Mesendoderm (in vitro differentiated cells): Measurements from ENCODE around the gene SLAMF8.
A peak's percentile ranks its signal among the peaks of the same experiment; 100 is the strongest.

Experiments used
- DNase-seq: peaks from one replicate; pipeline ENCODE4 v3.0.0; 2013
- H2AK5ac ChIP-seq: 2 replicates; pipeline ENCODE4 v1.6.1; 2013; ENCODE audit warnings: low read length, inconsistent platforms
- H2BK120ac ChIP-seq: 2 replicates; pipeline ENCODE4 v1.6.1; 2013; ENCODE audit warnings: low read depth, mild to moderate bottlenecking, low read length, moderate library complexity, mixed read lengths
- H2BK15ac ChIP-seq: replicated peaks from 2 replicates; pipeline ENCODE4 v1.6.1; 2013; ENCODE audit warnings: low read depth, mild to moderate bottlenecking, moderate library complexity
- H2BK5ac ChIP-seq: 2 replicates; pipeline ENCODE4 v1.6.1; 2013; ENCODE audit warnings: low read length, inconsistent platforms
- H3K18ac ChIP-seq: 2 replicates; pipeline ENCODE4 v1.6.1; 2013; ENCODE audit warnings: mild to moderate bottlenecking, low read length, mixed read lengths
- H3K23ac ChIP-seq: one replicate; pipeline ENCODE4 v1.6.1; 2013; ENCODE audit warnings: low read length
- H3K27ac ChIP-seq: 2 replicates; pipeline ENCODE4 v1.5.1; 2013; ENCODE audit warnings: low read depth, mild to moderate bottlenecking, inconsistent platforms, low read length, moderate library complexity
- H3K27me3 ChIP-seq: 2 replicates; pipeline ENCODE4 v1.6.1; 2013; ENCODE audit warnings: low read length, control low read depth, mild to moderate bottlenecking, inconsistent platforms; ENCODE audit not compliant: insufficient read depth, poor library complexity
- H3K36me3 ChIP-seq: 2 replicates; pipeline ENCODE4 v1.6.1; 2013; ENCODE audit warnings: low read length, inconsistent platforms; ENCODE audit not compliant: control insufficient read depth, insufficient read depth
- H3K4ac ChIP-seq: one replicate; pipeline ENCODE4 v1.6.1; 2013; ENCODE audit warnings: low read depth, mild to moderate bottlenecking, low read length, moderate library complexity
- H3K4me1 ChIP-seq: 2 replicates; pipeline ENCODE4 v1.6.1; 2013; ENCODE audit warnings: low read depth, low read length, inconsistent platforms; ENCODE audit not compliant: control insufficient read depth
- H3K4me2 ChIP-seq: 2 replicates; pipeline ENCODE4 v1.6.1; 2013; ENCODE audit warnings: low read length
- H3K4me3 ChIP-seq: 2 replicates; pipeline ENCODE4 v1.5.1; 2013; ENCODE audit warnings: mild to moderate bottlenecking, low read length
- H3K56ac ChIP-seq: one replicate; pipeline ENCODE4 v1.6.1; 2013; ENCODE audit warnings: low read length
- H3K79me1 ChIP-seq: 2 replicates; pipeline ENCODE4 v1.6.1; 2013; ENCODE audit warnings: low read length, inconsistent platforms
- H3K79me2 ChIP-seq: 2 replicates; pipeline ENCODE4 v1.6.1; 2013; ENCODE audit warnings: mild to moderate bottlenecking, low read length; ENCODE audit not compliant: control insufficient read depth, insufficient read depth
- H3K9ac ChIP-seq: 2 replicates; pipeline ENCODE4 v1.6.1; 2013; ENCODE audit warnings: low read length, inconsistent platforms
- H4K5ac ChIP-seq: one replicate; pipeline ENCODE4 v1.6.1; 2013; ENCODE audit warnings: low read length
- H4K8ac ChIP-seq: one replicate; pipeline ENCODE4 v1.6.1; 2013; ENCODE audit warnings: low read depth, mild to moderate bottlenecking, control low read depth, low read length, moderate library complexity
- WGBS: extraction: QIAGEN DNeasy Blood & Tissue Kit; methylation state at CpG from one replicate; pipeline ENCODE4 v1.1.7; 2013; ENCODE audit warnings: low lambda C conversion rate, missing lambda C conversion rate; ENCODE audit not compliant: insufficient coverage; ENCODE audit errors: extremely low coverage; 5-methylcytosine and 5-hydroxymethylcytosine counted together

SLAMF8 gene

GRCh38 chr1:159862557-159862956 lies 35.9 kb downstream of the SLAMF8 start, which contains the start of gene VSIG8:
Gene VSIG8 (minus strand): TSS chr1:159862657. CDS start chr1:159862521, 136 bp downstream.
- Histone ChIP-seq H3K23ac (no peak within 1 kb of the TSS), H3K4me1 (no peaks in the 10 kb centered on the region), H4K8ac (no peak within 1 kb of the TSS), H3K18ac (no peak within 1 kb of the TSS), H3K4me3 (no peak within 1 kb of the TSS), H3K79me2 (no peaks in the 10 kb centered on the region), H3K36me3 (no peaks in the 10 kb centered on the region), H2AK5ac (no peak within 1 kb of the TSS), H4K5ac (no peak within 1 kb of the TSS), H2BK120ac (no peak within 1 kb of the TSS), H2BK15ac (no peak within 1 kb of the TSS), H3K9ac (no peak within 1 kb of the TSS), H3K4me2 (no peak within 1 kb of the TSS), H3K79me1 (no peaks in the 10 kb centered on the region), H3K27ac (no peak within 1 kb of the TSS), H3K27me3 (no peaks in the 10 kb centered on the region), H3K56ac (no peak within 1 kb of the TSS), H3K4ac (no peak within 1 kb of the TSS), H2BK5ac (no peak within 1 kb of the TSS)
- no CpG with 5 or more reads among the region's 4 CpGs for WGBS
- DNase-seq = no peak

GRCh38 chr1:159864262-159864661 lies 37.6 kb downstream of the SLAMF8 start:
- H3K4me3 ChIP-seq = no peak overlapping the region
- no peak overlapping the region for H2BK5ac ChIP-seq
- H3K4me2 ChIP-seq = no peak overlapping the region
- no peaks in the 10 kb centered on the region for H3K79me2 ChIP-seq
- H3K56ac ChIP-seq = no peak overlapping the region
- no CpG with 5 or more reads among the region's 2 CpGs for WGBS
- H3K23ac ChIP-seq = no peak overlapping the region
- H3K18ac ChIP-seq = no peak overlapping the region
- H2BK120ac ChIP-seq = no peak overlapping the region
- no peak overlapping the region for H3K27ac ChIP-seq
- no peaks in the 10 kb centered on the region for H3K4me1 ChIP-seq
- H3K36me3 ChIP-seq = no peaks in the 10 kb centered on the region
- H3K79me1 ChIP-seq = no peaks in the 10 kb centered on the region
- H2AK5ac ChIP-seq = no peak overlapping the region
- no peak overlapping the region for H3K9ac ChIP-seq
- H3K4ac ChIP-seq = no peak overlapping the region
- no peak overlapping the region for H4K5ac ChIP-seq
- no peak overlapping the region for H4K8ac ChIP-seq
- H3K27me3 ChIP-seq = no peaks in the 10 kb centered on the region
- H2BK15ac ChIP-seq = no peak overlapping the region
- no peak for DNase-seq

DNA sequence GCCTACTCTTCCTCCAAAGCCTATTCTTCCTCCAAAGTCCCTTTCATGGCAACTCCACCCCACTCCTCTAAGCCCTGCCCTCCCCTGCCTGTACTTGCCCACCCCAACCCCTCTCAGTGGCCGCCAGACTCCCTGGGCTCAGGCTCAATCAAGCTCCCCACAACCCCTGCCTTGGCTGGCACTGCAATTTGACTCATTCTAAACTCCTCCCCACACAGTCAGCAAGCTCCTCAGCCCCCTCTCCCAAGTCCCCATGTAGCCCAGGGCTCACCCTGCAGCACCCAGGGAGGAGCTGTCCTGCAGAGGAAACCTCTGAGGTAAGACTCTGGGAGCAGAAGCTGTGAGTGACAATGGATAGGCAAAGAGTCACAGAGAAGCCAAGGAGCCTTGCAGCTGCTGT lies 39.4 kb downstream of the SLAMF8 start:
- no peak overlapping the region for H3K23ac ChIP-seq
- no peak overlapping the region for H2BK15ac ChIP-seq
- H3K9ac ChIP-seq = no peak overlapping the region
- no peak overlapping the region for H3K4me2 ChIP-seq
- H4K5ac ChIP-seq = no peak overlapping the region
- H3K56ac ChIP-seq = no peak overlapping the region
- H4K8ac ChIP-seq = no peak overlapping the region
- H3K27me3 ChIP-seq = no peaks in the 10 kb centered on the region
- no peak overlapping the region for H3K4ac ChIP-seq
- H3K4me1 ChIP-seq = peaks cover 2% of the 10 kb centered on the region
- no peaks in the 10 kb centered on the region for H3K79me1 ChIP-seq
- WGBS = no CpG with 5 or more reads among the region's 1 CpG
- DNase-seq = no peak
- no peak overlapping the region for H2AK5ac ChIP-seq
- no peaks in the 10 kb centered on the region for H3K79me2 ChIP-seq
- H2BK120ac ChIP-seq = no peak overlapping the region
- no peak overlapping the region for H2BK5ac ChIP-seq
- H3K27ac ChIP-seq = no peak overlapping the region
- no peak overlapping the region for H3K4me3 ChIP-seq
- H3K18ac ChIP-seq = no peak overlapping the region
- no peaks in the 10 kb centered on the region for H3K36me3 ChIP-seq

- no CpG with 5 or more reads among the region's 14 CpGs for WGBS
- Histone ChIP-seq H3K36me3 (no peaks in the 10 kb centered on the region), H3K27ac (no peak overlapping the region), H3K4ac (no peak overlapping the region), H3K79me2 (no peaks in the 10 kb centered on the region), H3K56ac (no peak overlapping the region), H3K79me1 (no peaks in the 10 kb centered on the region), H3K9ac (no peak overlapping the region), H3K27me3 (no peaks in the 10 kb centered on the region), H3K4me2 (no peak overlapping the region), H4K5ac (no peak overlapping the region), H3K4me1 (peaks cover 2% of the 10 kb centered on the region), H3K18ac (no peak overlapping the region), H2BK5ac (no peak overlapping the region), H3K23ac (no peak overlapping the region), H4K8ac (no peak overlapping the region), H2BK120ac (no peak overlapping the region), H2BK15ac (no peak overlapping the region), H3K4me3 (no peak overlapping the region), H2AK5ac (no peak overlapping the region)
- DNase-seq = no peak
Observed at GRCh38 chr1:159866905-159867663, 40.4 kb downstream of the SLAMF8 start.

DNA sequence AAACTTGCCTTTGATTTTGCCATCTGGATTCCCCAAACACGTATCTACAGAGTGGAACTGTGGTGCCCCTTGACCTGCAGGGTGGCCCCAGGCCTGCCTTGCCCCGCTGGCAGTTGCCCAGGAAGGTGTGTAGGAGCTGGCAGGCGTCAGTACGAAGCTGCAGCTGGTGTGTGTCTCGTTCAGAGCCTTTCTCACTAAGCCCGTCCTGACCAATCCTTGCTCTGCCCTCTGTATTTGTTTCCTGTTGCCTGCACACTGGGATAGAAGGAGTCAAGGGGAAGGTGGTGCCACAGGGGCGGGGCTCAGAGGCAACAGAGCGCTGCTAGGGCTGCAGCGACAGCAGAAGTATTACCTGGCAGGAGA lies 41.0 kb downstream of the SLAMF8 start:
- no peaks in the 10 kb centered on the region for H3K27me3 ChIP-seq

GRCh38 chr1:159868766-159869165 lies 42.1 kb downstream of the SLAMF8 start:
- WGBS = no CpG with 5 or more reads among the region's 3 CpGs
- Histone ChIP-seq H3K4ac (no peak overlapping the region), H3K9ac (no peak overlapping the region), H3K27me3 (no peaks in the 10 kb centered on the region), H3K4me1 (peaks cover 2% of the 10 kb centered on the region), H3K79me2 (no peaks in the 10 kb centered on the region), H3K23ac (no peak overlapping the region), H4K8ac (no peak overlapping the region), H2BK5ac (no peak overlapping the region), H3K56ac (no peak overlapping the region), H3K4me3 (no peak overlapping the region), H2AK5ac (no peak overlapping the region), H2BK120ac (no peak overlapping the region), H4K5ac (no peak overlapping the region), H3K4me2 (no peak overlapping the region), H3K36me3 (no peaks in the 10 kb centered on the region), H2BK15ac (no peak overlapping the region), H3K18ac (no peak overlapping the region), H3K27ac (no peak overlapping the region), H3K79me1 (no peaks in the 10 kb centered on the region)
- DNase-seq = no peak

More for the DNA sequence above, 41.0 kb downstream of the SLAMF8 start:
- Histone ChIP-seq H2BK15ac (no peak overlapping the region), H2BK120ac (no peak overlapping the region), H3K56ac (peak overlapping the region; percentile 2), H3K79me1 (no peaks in the 10 kb centered on the region), H3K18ac (no peak overlapping the region), H4K5ac (no peak overlapping the region), H3K4me2 (no peak overlapping the region), H3K4ac (no peak overlapping the region), H4K8ac (no peak overlapping the region), H2AK5ac (no peak overlapping the region), H2BK5ac (no peak overlapping the region), H3K79me2 (no peaks in the 10 kb centered on the region), H3K27ac (no peak overlapping the region), H3K36me3 (no peaks in the 10 kb centered on the region), H3K4me3 (no peak overlapping the region), H3K23ac (no peak overlapping the region), H3K9ac (no peak overlapping the region), H3K4me1 (peaks cover 2% of the 10 kb centered on the region)
- peak; percentile 59 for DNase-seq
- no CpG with 5 or more reads among the region's 9 CpGs for WGBS
